ENCODE results near the gene FAM120A. TPM values are rescaled to one million over a fixed set of nuclear protein-coding genes. Genes with fewer than 3 reads are reported as not detected.

The FAM120A gene
- total and polyA plus RNA-seq, 2 of the 13 experiments (the other 11 are each of a cell fraction or from before 2014, with no cell fraction given): 41.3 to 44.4 TPM

GRCh38 chr9:93566408-93567270, 115.2 kb downstream of the FAM120A start (continued):
- TF ChIP-seq ZEB1 (IDR thresholded peaks at IDR 0.05; ENCODE audit: insufficient replicate concordance, low read depth) (peak; percentile 56), SP140L (CRISPR knock-in tag; IDR thresholded peaks at IDR 0.05; ENCODE audit: borderline replicate concordance) (no peak), KLF11 (CRISPR knock-in tag; IDR thresholded peaks at IDR 0.05) (0 out of 2 replicates have a peak, but pooled peaks have one; percentile 20), TFAP4 (IDR thresholded peaks at IDR 0.05; ENCODE audit: borderline replicate concordance, low read depth) (peak; percentile 34; the same call in 1 of the 2 replicates), SYNCRIP (IDR thresholded peaks at IDR 0.05; ENCODE audit: insufficient read depth, low read depth, low read length) (no peak), ZBED4 (CRISPR knock-in tag; IDR thresholded peaks at IDR 0.05; ENCODE audit: borderline replicate concordance) (no peak), CREM (IDR thresholded peaks at IDR 0.05) (no peak), CREM (CRISPR knock-in tag; IDR thresholded peaks at IDR 0.05) (no peak), PRPF4 (IDR thresholded peaks at IDR 0.05; ENCODE audit: low read depth, low read length, poor library complexity, severe bottlenecking) (no peak), KLF12 (CRISPR knock-in tag; IDR thresholded peaks at IDR 0.05; ENCODE audit: borderline replicate concordance) (peak; percentile 90), KLF15 (CRISPR knock-in tag; IDR thresholded peaks at IDR 0.05; ENCODE audit: borderline replicate concordance) (peak; percentile 41; the same call in 1 of the 2 replicates), ZC3H4 (CRISPR knock-in tag; IDR thresholded peaks at IDR 0.05; ENCODE audit: borderline replicate concordance) (no peak; the same call in 1 of the 2 replicates), ZNF510 (CRISPR knock-in tag; IDR thresholded peaks at IDR 0.05; ENCODE audit: low read depth) (no peak), NR0B2 (CRISPR knock-in tag; IDR thresholded peaks at IDR 0.05) (peak; percentile 59; the same call in 1 of the 2 replicates), ZFP36 (IDR thresholded peaks at IDR 0.05; ENCODE audit: borderline replicate concordance, low read depth, low read length, partially characterized antibody) (no peak), CREBL2 (CRISPR knock-in tag; IDR thresholded peaks at IDR 0.05; ENCODE audit: borderline replicate concordance) (no peak), PCBP1 (IDR thresholded peaks at IDR 0.05; ENCODE audit: borderline replicate concordance, low read depth, low read length) (no peak), TSC22D2 (CRISPR knock-in tag; IDR thresholded peaks at IDR 0.05; ENCODE audit: borderline replicate concordance) (peak; percentile 45; the same call in 1 of the 2 replicates), ZNF234 (CRISPR knock-in tag; conservative IDR thresholded peaks at IDR 0.05) (no peak), KLF13 (CRISPR knock-in tag; IDR thresholded peaks at IDR 0.05) (no peak), ZNF484 (CRISPR knock-in tag; IDR thresholded peaks at IDR 0.05; ENCODE audit: borderline replicate concordance, low read depth) (no peak), HNRNPH1 (optimal IDR thresholded peaks at IDR 0.05; ENCODE audit: low read depth, low read length) (no peak), GABPB1 (CRISPR knock-in tag; IDR thresholded peaks at IDR 0.05) (peak; percentile 90), ZNF737 (CRISPR knock-in tag; IDR thresholded peaks at IDR 0.05; ENCODE audit: borderline replicate concordance) (0 out of 2 replicates have a peak, but pooled peaks have one; percentile 35)

Data from HepG2 (cell line).